Activated CD8-positive, alpha-beta T cell treated with anti-CD3 and anti-CD28 coated beads, Interleukin-2, amount 10 ng/mL, durations not matched to agents 7 days and 5 days (primary cell): ENCODE results near the gene VIPAS39. TPM values are rescaled to one million over a fixed set of nuclear protein-coding genes. Genes with fewer than 3 reads are reported as not detected.
A peak's percentile ranks its signal among the peaks of the same experiment; 100 is the strongest.
"Not testable (repeated sequence)": the region's sequence is repeated elsewhere in the genome, so short reads cannot be mapped to it uniquely, and the experiment has no call there.

Experiments used
- ATAC-seq: fragments of 150-1000 bp; cut with Tn5 transposase; one replicate; pipeline ENCODE4 v1.10.0; 2021; ENCODE audit warnings: moderate library complexity
- CTCF ChIA-PET: fragments of 350-600 bp; sonication (Branson Sonifier 250); formaldehyde crosslinking; loops from one replicate; lab custom pipeline; 2021; ENCODE audit warnings: antibody characterized with exemption; lab: Charles Lee
- POLR2A ChIA-PET: fragments of 350-600 bp; sonication (Branson Sonifier 250); formaldehyde crosslinking; loops from one replicate; lab custom pipeline; 2021; ENCODE audit warnings: antibody characterized with exemption; lab: Charles Lee
- DNase-seq: peaks from one replicate; pipeline ENCODE4 v3.0.0-alpha.2; 2020
- H3K27ac Mint-ChIP-seq: one replicate; pipeline ENCODE4 v1.8.0; 2021; ENCODE audit warnings: mild to moderate bottlenecking, mixed read lengths
- H3K27me3 Mint-ChIP-seq: one replicate; pipeline ENCODE4 v1.8.0; 2021; ENCODE audit warnings: low read depth, mixed read lengths
- H3K36me3 Mint-ChIP-seq: one replicate; pipeline ENCODE4 v1.8.0; 2021; ENCODE audit warnings: low read depth, mixed read lengths
- H3K4me1 Mint-ChIP-seq: one replicate; pipeline ENCODE4 v1.8.0; 2021; ENCODE audit warnings: low read depth, mixed read lengths
- H3K4me3 Mint-ChIP-seq: one replicate; pipeline ENCODE4 v1.8.0; 2021; ENCODE audit warnings: mild to moderate bottlenecking, mixed read lengths
- H3K9me3 Mint-ChIP-seq: one replicate; pipeline ENCODE4 v1.8.0; 2022; ENCODE audit warnings: mixed read lengths; ENCODE audit not compliant: insufficient read depth
- total RNA-seq, 2 experiments: library from RNA; stranded (reverse); gene quantifications; one replicate each; pipeline ENCODE4 v1.2.3, GENCODE V29; 2021

VIPAS39 gene
- total RNA-seq, 2 experiments from 2014 or later, result 18.4 to 19.3 TPM

DNA sequence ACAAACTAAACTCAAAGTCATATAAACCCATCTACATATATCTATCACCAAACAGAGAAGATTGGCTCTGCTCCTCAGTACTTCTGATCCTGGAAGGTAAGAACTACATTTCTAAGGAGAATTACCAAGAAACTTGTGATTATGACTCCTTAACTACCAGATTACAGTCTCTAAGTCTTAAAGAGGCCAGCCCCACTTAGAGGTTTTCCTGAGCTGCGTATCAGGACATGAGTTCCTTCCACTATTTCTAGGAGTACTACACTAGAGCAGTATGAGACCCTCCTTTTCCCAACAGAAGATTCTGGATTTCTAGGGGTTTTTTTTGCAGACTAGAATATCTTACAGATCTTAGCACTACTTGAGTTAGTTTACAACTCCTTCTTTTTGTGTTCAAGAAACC is 34.0 kb downstream of the VIPAS39 start, which contains the start of gene NOXRED1:
TSS of gene NOXRED1 (minus strand) at position 101 of the 400 bp plus-strand sequence. CDS start 634 bp downstream, outside the sequence.
- ATAC-seq (no peak), DNase-seq (no peak)
- ChIA-PET POLR2A (no interaction called here), CTCF (no interaction called here)
- Mint-ChIP-seq H3K9me3 (peaks cover 10% of the 10 kb centered on the region), H3K27me3 (no peaks in the 10 kb centered on the region), H3K36me3 (peaks cover 64% of the 10 kb centered on the region), H3K27ac (no peak within 1 kb of the TSS), H3K4me1 (no peaks in the 10 kb centered on the region), H3K4me3 (no peak within 1 kb of the TSS)

- Mint-ChIP-seq H3K9me3 (peaks cover 10% of the 10 kb centered on the region), H3K27ac (no peak overlapping the region), H3K27me3 (no peaks in the 10 kb centered on the region), H3K4me3 (no peak overlapping the region), H3K4me1 (no peaks in the 10 kb centered on the region), H3K36me3 (peaks cover 45% of the 10 kb centered on the region)
- DNase-seq, result no peak
- ATAC-seq, result no peak
- POLR2A ChIA-PET, result no interaction called here
- CTCF ChIA-PET, result no interaction called here
Observed at GRCh38 chr14:77421201-77421600, 36.2 kb downstream of the VIPAS39 start.

- Mint-ChIP-seq H3K4me1 (no peaks in the 10 kb centered on the region), H3K27me3 (no peaks in the 10 kb centered on the region), H3K9me3 (peaks cover 10% of the 10 kb centered on the region), H3K36me3 (peaks cover 19% of the 10 kb centered on the region), H3K4me3 (no peak overlapping the region), H3K27ac (no peak overlapping the region)
- DNase-seq (no peak), ATAC-seq (no peak)
- ChIA-PET CTCF (no interaction called here), POLR2A (no interaction called here)
Observed at GRCh38 chr14:77416836-77417235, 40.6 kb downstream of the VIPAS39 start.

DNA sequence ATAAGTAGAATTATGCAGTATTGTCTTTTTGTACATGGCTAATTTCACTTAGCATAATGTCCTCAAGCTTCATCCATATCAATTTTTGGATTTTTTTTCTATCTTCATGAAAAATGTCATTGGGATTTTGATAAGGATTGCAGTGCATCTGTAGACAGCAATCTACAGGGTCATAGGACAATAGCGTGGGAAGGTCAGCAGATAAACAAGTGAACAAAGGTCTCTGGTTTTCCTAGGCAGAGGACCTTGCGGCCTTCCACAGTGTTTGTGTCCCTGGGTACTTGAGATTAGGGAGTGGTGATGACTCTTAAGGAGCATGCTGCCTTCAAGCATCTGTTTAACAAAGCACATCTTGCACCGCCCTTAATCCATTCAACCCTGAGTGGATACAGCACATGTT is 41.3 kb downstream of the VIPAS39 start:
- H3K27ac Mint-ChIP-seq, H3K4me1 Mint-ChIP-seq, POLR2A ChIA-PET, CTCF ChIA-PET, DNase-seq, ATAC-seq, H3K27me3 Mint-ChIP-seq, H3K4me3 Mint-ChIP-seq, H3K9me3 Mint-ChIP-seq: not testable (repeated sequence)
- H3K36me3 Mint-ChIP-seq, result peaks cover 12% of the 10 kb centered on the region

- DNase-seq, H3K27ac Mint-ChIP-seq, POLR2A ChIA-PET, ATAC-seq, CTCF ChIA-PET, H3K27me3 Mint-ChIP-seq, H3K9me3 Mint-ChIP-seq, H3K4me3 Mint-ChIP-seq, H3K4me1 Mint-ChIP-seq: not testable (repeated sequence)
- peaks cover 10% of the 10 kb centered on the region for H3K36me3 Mint-ChIP-seq
Observed at GRCh38 chr14:77415403-77416030, 41.9 kb downstream of the VIPAS39 start.

- peaks cover 17% of the 10 kb centered on the region for H3K4me1 Mint-ChIP-seq
- ChIA-PET POLR2A (no interaction called here), CTCF (no interaction called here)
- H3K36me3 Mint-ChIP-seq, result no peaks in the 10 kb centered on the region
- DNase-seq (peak; percentile 21), ATAC-seq (peak; percentile 44)
- no peaks in the 10 kb centered on the region for H3K9me3 Mint-ChIP-seq
- no peaks in the 10 kb centered on the region for H3K27me3 Mint-ChIP-seq
- H3K27ac Mint-ChIP-seq, result no peak overlapping the region
- no peak overlapping the region for H3K4me3 Mint-ChIP-seq
Observed at GRCh38 chr14:77409131-77409533, 48.3 kb downstream of the VIPAS39 start.

- ATAC-seq (no peak), DNase-seq (no peak)
- POLR2A ChIA-PET, result interaction anchor here (1.1 kb wide), 1 partner anchor 30 kb away, joined by 3 read pairs; the partner anchor contains the start of genes SAMD15 and TMED8
- Mint-ChIP-seq H3K36me3 (no peaks in the 10 kb centered on the region), H3K9me3 (no peaks in the 10 kb centered on the region), H3K27ac (no peak overlapping the region), H3K4me1 (peaks cover 17% of the 10 kb centered on the region), H3K27me3 (no peaks in the 10 kb centered on the region), H3K4me3 (no peak overlapping the region)
- CTCF ChIA-PET, result interaction anchor here (0.7 to 1.7 kb wide), 4 partner anchors 51 to 138 kb away, joined by 3 to 5 read pairs (median 4); no protein-coding TSS in a partner anchor
Observed at GRCh38 chr14:77407158-77407557, 50.2 kb downstream of the VIPAS39 start.

GRCh38 chr14:77406718-77407117 is 50.7 kb downstream of the VIPAS39 start:
- no peak overlapping the region for H3K4me3 Mint-ChIP-seq

GRCh38 chr14:77406086-77406485 is 51.3 kb downstream of the VIPAS39 start:
- Mint-ChIP-seq H3K27ac (no peak overlapping the region), H3K9me3 (no peaks in the 10 kb centered on the region), H3K36me3 (no peaks in the 10 kb centered on the region), H3K27me3 (no peaks in the 10 kb centered on the region), H3K4me1 (peaks cover 17% of the 10 kb centered on the region), H3K4me3 (no peak overlapping the region)
- ChIA-PET POLR2A (no interaction called here), CTCF (interaction anchor here (0.8 to 1.7 kb wide), 4 partner anchors 53 to 139 kb away, joined by 3 to 5 read pairs (median 4); no protein-coding TSS in a partner anchor)
- no peak for ATAC-seq
- DNase-seq, result no peak

More at GRCh38 chr14:77406718-77407117, 50.7 kb downstream of the VIPAS39 start:
- CTCF ChIA-PET, result interaction anchor here (0.8 to 1.7 kb wide), 4 partner anchors 52 to 139 kb away, joined by 3 to 5 read pairs (median 4); no protein-coding TSS in a partner anchor
- no peaks in the 10 kb centered on the region for H3K36me3 Mint-ChIP-seq
- H3K4me1 Mint-ChIP-seq, result peaks cover 17% of the 10 kb centered on the region
- ATAC-seq (no peak), DNase-seq (no peak)
- POLR2A ChIA-PET, result no interaction called here
- no peaks in the 10 kb centered on the region for H3K9me3 Mint-ChIP-seq
- no peak overlapping the region for H3K27ac Mint-ChIP-seq
- no peaks in the 10 kb centered on the region for H3K27me3 Mint-ChIP-seq

DNA sequence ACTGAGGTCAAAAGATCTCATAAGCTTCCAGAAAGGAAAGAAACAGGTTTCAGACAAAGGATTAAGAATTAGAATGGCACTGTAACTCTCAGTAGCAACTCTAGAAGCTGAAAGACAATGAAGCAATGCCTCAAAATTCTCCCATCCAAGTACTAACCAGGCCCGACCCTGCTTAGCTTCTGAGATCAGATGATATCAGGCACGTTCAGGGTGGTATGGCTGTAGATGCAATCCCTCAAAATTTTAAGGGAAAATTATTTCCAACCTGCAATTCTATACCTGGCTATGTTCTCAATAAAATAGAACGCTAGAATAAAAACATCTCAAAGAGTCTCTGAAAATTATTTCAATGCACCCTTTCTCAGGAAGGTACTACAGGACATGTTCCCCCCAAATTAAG is 53.6 kb downstream of the VIPAS39 start:
- Mint-ChIP-seq H3K27me3 (no peaks in the 10 kb centered on the region), H3K4me3 (no peak overlapping the region), H3K4me1 (peaks cover 17% of the 10 kb centered on the region), H3K36me3 (no peaks in the 10 kb centered on the region), H3K27ac (no peak overlapping the region), H3K9me3 (no peaks in the 10 kb centered on the region)
- ATAC-seq, result no peak
- POLR2A ChIA-PET, result no interaction called here
- no peak for DNase-seq
- CTCF ChIA-PET, result no interaction called here

DNA sequence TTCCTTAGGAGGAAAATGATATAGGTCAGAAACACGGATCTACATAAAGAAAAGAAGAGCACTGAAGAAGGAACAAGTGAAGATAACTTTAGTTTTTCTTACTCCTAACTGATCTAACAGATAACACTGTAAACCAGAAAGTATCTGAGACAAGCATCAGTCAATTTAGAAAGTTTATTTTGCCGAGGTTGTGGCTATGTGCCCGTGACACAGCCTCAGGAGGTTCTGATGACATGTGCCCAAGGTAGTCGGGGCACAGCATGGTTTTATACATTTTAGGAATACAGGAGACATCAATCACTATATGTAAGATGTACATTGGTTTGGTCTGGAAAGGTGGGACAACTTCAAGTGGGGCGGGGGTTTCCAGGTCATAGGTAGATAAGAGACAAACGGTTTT is 57.2 kb downstream of the VIPAS39 start:
- Mint-ChIP-seq H3K36me3 (no peaks in the 10 kb centered on the region), H3K4me1 (no peaks in the 10 kb centered on the region), H3K27ac (no peak overlapping the region), H3K27me3 (no peaks in the 10 kb centered on the region), H3K4me3 (no peak overlapping the region), H3K9me3 (no peaks in the 10 kb centered on the region)
- ATAC-seq, result no peak
- ChIA-PET POLR2A (no interaction called here), CTCF (no interaction called here)
- no peak for DNase-seq

DNA sequence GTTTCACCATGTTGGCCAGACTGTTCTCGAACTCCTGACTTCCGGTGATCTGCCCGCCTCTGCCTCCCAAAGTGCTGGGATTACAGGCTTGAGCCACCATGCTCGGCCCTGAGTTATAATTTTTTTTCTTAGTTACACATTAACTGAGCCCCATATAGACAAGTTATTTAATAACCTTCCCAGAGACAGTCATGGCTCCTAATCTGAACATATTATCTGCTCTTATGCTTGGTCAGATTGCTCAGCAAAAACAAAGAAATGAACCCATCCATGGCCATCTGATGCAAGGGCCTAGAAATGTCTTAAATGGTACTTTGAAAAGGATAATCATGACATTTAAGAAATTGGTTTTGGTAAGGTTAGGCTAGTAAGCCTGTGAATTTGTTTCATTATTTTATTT is 67.2 kb downstream of the VIPAS39 start:
- H3K4me1 Mint-ChIP-seq, result no peaks in the 10 kb centered on the region
- H3K27me3 Mint-ChIP-seq, result peaks cover 2% of the 10 kb centered on the region
- no peaks in the 10 kb centered on the region for H3K36me3 Mint-ChIP-seq
- ChIA-PET POLR2A (no interaction called here), CTCF (no interaction called here)
- no peak overlapping the region for H3K27ac Mint-ChIP-seq
- no peaks in the 10 kb centered on the region for H3K9me3 Mint-ChIP-seq
- ATAC-seq, result no peak
- DNase-seq, result no peak
- H3K4me3 Mint-ChIP-seq, result no peak overlapping the region
